Right hindlimb (tissue), 1 donor: Measurements from ENCODE around the gene MINDY2.

Source experiments
- DNase-seq: peaks from one replicate; pipeline ENCODE4 v3.0.0-alpha.2; 2018

The MINDY2 gene

GRCh38 chr15:58770857-58771620 is at the start of gene MINDY2:
MINDY2 (plus strand) TSS chr15:58771302; CDS start chr15:58771396, 94 bp downstream.
- peak; percentile 99 for DNase-seq

GRCh38 chr15:58724466-58724865 is 46.6 kb upstream of the MINDY2 start:
- no peak for DNase-seq

- DNase-seq, result no peak
Measured at GRCh38 chr15:58726867-58727266, 44.2 kb upstream of the MINDY2 start.

GRCh38 chr15:58731756-58732535 is 39.2 kb upstream of the MINDY2 start:
- DNase-seq, result no peak

GRCh38 chr15:58732625-58733363 is 38.3 kb upstream of the MINDY2 start:
- no peak for DNase-seq

GRCh38 chr15:58734859-58735258 is 36.2 kb upstream of the MINDY2 start:
- no peak for DNase-seq

- DNase-seq, result no peak
Measured at GRCh38 chr15:58736018-58736643, 35.0 kb upstream of the MINDY2 start.

- DNase-seq, result no peak
Measured at GRCh38 chr15:58737298-58737697, 33.8 kb upstream of the MINDY2 start.

GRCh38 chr15:58738046-58738707 is 32.9 kb upstream of the MINDY2 start:
- no peak for DNase-seq

GRCh38 chr15:58740436-58740835 is 30.7 kb upstream of the MINDY2 start:
- no peak for DNase-seq

- DNase-seq, result no peak
Measured at GRCh38 chr15:58741032-58741431, 30.1 kb upstream of the MINDY2 start.

- DNase-seq, result no peak
Measured at GRCh38 chr15:58742022-58742813, 28.9 kb upstream of the MINDY2 start.

GRCh38 chr15:58742819-58743502 is 28.1 kb upstream of the MINDY2 start:
- no peak for DNase-seq

GRCh38 chr15:58746174-58746573 is 24.9 kb upstream of the MINDY2 start:
- DNase-seq, result no peak

GRCh38 chr15:58748040-58748851 is 22.9 kb upstream of the MINDY2 start:
- DNase-seq, result no peak

- DNase-seq, result peak; percentile 74
Measured at GRCh38 chr15:58748852-58749531, 22.1 kb upstream of the MINDY2 start.

GRCh38 chr15:58749532-58750337 is 21.4 kb upstream of the MINDY2 start, which contains the start of gene ADAM10:
ADAM10 (minus strand) TSS chr15:58749707; CDS start chr15:58749534, 173 bp downstream.
- peak; percentile 100 for DNase-seq

GRCh38 chr15:58752716-58753115 is 18.4 kb upstream of the MINDY2 start:
- DNase-seq, result no peak
